ENCODE results near the gene RWDD3. TPM values are rescaled to one million over a fixed set of nuclear protein-coding genes. Genes with fewer than 3 reads are reported as not detected.

Gene RWDD3
- total RNA-seq, 2 experiments from 2014 or later: 16.8 to 17.1 TPM

Other genes with a start within 250 kb of the RWDD3 start
- gene ALG14, start 161.3 kb upstream of the RWDD3 start, total RNA-seq: 1 to 10 TPM; 2.7 to 5.8 TPM
- not detected for gene TLCD4, start 116.9 kb upstream of the RWDD3 start, total RNA-seq